Head of caudate nucleus (tissue), 42 donors: Measurements from ENCODE around the gene NFATC4.
"Not testable (repeated sequence)": the region's sequence is repeated elsewhere in the genome, so short reads cannot be mapped to it uniquely, and the experiment has no call there.

Experiments used
- DNase-seq, 42 donors: peaks; one replicate each; pipeline versions ENCODE4 v3.0.0 to v3.0.0-alpha.2; 2020 to 2021; ENCODE audit warnings: mixed read lengths in 7 of 42
- intact Hi-C: fragments of 100-400 bp; cut with DNase I; formaldehyde crosslinking; loops from one replicate; pipeline ENCODE4 v1.15.0; 2022

NFATC4 gene

DNA sequence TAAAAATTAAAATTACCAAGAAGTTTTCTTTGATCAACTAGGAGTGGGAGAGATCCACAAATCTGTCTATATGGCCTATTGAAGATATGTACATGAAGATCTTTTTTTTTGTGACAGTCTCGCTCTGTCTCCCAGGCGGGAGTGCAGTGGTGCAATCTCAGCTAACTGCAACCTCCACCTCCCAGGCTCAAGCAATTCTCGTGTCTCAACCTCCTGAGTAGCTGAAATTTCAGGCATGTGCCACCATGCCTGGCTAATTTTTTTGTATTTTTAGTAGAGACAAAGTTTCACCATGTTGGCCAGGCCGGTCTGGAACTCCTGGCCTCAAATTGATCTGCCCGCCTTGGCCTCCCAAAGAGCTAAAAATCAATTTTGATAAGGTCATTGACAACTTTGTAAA lies 4.6 kb upstream of the NFATC4 start:
- intact Hi-C loops = no loop called here
- no peak for DNase-seq

DNA sequence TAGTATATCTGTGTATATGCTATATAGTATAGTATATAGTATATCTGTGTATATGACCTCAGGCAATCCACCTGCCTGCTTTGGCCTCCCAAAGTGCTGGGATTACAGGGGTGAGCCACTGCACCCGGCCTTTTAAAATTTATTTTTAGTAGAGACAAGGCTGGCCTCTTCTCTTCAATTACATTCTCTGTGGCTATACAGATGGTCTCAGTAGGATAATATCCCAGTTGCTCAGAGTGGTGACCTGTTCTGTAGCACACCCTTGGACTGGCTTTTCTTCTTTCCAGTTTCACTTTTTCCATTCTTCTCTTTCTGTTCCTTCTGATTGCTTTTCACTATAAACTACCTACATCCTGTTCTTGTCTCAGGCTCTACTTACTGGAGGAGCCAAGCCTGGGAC lies 3.1 kb upstream of the NFATC4 start:
- DNase-seq = no peak
- intact Hi-C loops = no loop called here

DNA sequence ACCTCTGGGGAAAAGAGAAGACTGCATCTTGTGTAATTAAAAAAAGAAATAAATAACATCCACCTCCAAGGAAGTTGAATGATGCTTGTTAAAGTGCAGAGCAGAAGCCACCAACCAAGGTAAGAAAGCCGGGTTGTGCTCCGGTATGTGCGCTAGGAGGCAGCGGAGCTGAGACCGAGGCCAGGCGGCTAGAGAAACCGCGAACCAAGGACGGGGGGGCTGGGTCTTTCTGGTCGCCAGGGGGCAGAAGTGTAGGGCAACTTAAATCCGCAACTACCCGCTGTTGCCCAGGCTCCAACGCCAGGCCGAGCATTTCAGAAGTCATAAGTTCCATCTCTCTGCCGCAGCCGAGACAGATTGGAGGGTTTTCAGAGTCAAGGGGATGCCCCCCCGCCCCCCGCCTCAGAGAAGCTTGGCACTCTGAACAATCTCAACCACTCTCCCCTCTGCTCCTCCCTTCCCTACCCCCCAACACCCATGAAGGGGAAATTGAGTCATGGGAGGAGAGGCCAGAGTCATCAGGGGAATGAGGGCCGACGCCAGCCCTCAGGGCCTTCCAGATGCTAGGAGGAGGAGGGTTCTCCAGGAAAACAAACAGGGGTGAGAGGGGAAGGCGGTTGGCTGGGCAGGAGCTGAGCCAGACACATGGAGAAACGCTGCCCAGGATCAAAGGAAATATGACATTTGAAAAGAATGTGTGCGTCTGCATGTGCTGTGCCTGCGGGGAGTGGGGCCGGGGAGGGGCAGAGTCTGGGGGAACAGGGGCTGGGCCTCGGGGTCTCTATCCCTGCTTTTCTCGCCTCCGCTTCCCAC lies 2.2 kb upstream of the NFATC4 start:
- intact Hi-C loops = no loop called here
- DNase-seq = peak; percentile 16 to 79 (median 52)

DNA sequence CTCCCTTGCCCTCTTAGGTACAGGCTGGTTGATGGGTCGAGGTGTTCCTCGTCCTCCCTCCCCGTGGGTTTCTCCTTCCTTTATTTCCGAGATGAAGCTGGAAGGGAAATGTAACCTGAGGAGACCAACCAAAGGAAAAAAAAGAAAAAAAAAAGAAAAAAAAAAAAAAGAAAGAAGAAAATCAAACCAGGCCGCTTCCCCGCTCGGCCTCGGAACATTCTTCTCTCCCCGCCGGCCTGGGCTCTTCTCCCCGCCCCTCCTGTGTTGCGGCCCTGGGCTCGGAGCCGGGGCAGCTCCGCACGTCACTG lies 1.6 kb upstream of the NFATC4 start:
- intact Hi-C loops = no loop called here
- DNase-seq = peak in 2 of 42 donors; percentile 14 to 38

DNA sequence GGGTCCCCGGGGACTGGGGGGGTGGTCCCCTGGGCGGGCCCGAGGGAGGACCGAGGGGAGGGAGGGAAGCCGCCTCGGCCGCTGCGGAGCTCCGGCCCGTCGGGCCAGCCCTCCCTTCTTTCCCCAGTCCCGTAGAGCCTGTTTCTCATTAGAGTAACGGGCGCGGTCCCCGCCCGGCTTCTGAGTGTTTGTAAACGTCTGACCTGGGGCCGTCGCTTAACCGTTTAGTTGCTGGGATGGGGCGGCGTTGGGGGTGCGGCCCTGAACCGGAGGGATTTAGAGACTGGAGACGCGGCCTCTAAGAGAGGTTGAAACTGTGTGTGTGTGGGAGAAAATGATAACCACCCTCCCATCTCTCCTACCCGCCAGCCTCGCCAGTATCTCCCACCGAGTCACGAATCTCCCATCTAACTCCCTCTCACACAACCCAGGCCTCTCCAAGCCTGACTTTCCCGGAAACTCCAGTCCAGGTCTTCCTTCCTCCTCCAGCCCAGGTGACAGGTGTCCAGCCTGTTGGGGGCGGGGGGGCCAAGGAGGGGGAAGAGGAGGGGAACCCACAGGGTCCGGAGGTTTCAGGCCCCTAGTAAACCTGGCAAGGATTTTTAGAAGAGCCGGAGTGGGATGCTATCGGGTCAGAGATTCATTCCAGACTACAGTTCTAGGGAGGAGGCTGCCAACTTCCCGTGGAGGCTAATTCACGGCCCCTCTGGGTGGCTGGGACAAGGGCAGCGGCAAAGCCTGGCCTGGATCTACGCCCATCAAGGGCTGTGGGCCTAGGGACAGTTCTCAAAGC lies 1.1 kb upstream of the NFATC4 start:
- intact Hi-C loops = no loop called here
- DNase-seq = peak in 38 of 42 donors; percentile 6 to 76 (median 46)

DNA sequence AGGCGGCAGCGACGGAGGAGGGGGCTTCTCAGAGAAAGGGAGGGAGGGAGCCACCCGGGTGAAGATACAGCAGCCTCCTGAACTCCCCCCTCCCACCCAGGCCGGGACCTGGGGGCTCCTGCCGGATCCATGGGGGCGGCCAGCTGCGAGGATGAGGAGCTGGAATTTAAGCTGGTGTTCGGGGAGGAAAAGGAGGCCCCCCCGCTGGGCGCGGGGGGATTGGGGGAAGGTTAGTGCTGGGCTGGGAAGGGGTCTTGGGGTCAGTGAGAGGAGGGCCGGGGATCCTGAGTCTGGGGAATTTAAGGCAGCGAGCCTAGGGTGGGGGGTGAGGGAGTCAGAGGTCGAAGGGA lies 203 bp downstream of the NFATC4 start:
- DNase-seq = no peak
- intact Hi-C loops = no loop called here

DNA sequence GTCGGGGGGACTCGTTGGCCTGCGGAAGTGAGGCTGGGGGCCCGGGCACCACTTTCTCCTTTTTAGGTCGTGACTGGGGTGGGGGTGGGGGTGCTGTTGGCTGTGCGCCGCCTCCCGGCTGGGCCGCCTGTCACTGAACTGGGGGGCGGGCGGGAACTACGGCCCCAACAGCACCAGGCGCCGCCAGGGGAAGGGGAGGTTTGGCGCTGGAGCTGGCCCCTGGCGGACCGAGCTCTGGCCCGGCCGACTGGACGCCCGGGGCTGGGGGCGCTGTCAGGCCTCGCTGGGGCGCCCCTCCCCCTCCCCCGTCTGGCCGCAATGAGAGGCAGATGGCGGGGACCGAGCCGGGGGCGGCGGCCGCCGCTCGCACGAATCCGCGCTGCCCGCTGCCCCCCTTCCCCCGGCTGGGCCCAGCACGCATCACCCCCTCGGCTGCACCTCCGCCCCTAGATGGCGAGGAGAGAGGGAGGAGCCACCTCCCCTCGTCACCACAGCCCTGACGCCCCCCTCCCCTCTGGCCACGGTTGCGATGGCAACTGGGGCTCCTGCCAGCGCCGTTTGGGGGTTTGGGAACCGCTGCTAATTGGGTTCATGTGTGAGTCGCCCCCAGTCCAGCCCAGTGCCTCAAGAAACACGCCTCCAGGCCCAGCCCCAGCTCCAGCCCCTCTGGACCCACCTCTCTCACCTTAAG lies 723 bp downstream of the NFATC4 start:
- intact Hi-C loops = no loop called here
- peak in 27 of 42 donors; percentile 8 to 66 (median 32) for DNase-seq

DNA sequence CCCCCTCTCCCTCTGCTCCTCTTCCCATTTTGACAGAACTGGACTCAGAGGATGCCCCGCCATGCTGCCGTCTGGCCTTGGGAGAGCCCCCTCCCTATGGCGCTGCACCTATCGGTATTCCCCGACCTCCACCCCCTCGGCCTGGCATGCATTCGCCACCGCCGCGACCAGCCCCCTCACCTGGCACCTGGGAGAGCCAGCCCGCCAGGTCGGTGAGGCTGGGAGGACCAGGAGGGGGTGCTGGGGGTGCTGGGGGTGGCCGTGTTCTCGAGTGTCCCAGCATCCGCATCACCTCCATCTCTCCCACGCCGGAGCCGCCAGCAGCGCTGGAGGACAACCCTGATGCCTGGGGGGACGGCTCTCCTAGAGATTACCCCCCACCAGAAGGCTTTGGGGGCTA lies 1.5 kb downstream of the NFATC4 start:
- DNase-seq = no peak
- intact Hi-C loops = no loop called here

DNA sequence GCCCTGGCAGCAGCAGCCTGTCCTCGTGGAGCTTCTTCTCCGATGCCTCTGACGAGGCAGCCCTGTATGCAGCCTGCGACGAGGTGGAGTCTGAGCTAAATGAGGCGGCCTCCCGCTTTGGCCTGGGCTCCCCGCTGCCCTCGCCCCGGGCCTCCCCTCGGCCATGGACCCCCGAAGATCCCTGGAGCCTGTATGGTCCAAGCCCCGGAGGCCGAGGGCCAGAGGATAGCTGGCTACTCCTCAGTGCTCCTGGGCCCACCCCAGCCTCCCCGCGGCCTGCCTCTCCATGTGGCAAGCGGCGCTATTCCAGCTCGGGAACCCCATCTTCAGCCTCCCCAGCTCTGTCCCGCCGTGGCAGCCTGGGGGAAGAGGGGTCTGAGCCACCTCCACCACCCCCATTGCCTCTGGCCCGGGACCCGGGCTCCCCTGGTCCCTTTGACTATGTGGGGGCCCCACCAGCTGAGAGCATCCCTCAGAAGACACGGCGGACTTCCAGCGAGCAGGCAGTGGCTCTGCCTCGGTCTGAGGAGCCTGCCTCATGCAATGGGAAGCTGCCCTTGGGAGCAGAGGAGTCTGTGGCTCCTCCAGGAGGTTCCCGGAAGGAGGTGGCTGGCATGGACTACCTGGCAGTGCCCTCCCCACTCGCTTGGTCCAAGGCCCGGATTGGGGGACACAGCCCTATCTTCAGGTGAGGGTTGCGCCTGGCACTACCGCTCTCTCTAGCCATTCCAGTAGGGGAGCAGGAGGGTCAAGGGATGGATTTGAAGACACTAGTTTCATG lies 2.1 kb downstream of the NFATC4 start:
- intact Hi-C loops = no loop called here

DNA sequence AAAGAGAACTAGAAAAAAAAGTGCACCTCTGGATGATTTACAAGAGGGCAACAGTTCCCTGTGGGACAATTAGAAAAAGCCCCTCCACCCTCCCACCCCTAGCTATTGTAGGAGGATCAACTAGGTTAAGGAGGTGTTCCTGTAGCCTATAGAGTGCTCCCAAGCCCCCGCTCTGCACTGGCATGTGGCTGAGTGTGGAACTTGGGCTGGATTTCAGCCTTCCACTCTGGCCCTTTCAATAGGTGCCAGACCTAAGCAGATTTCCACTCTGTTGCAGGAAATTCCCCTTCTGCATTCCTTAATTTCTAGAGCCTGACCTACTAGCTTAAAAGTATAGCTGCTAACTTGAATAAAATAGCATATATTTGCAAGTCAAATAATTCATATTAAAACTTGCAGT lies 2.8 kb downstream of the NFATC4 start:
- intact Hi-C loops = no loop called here
- DNase-seq = no peak

More for the DNA sequence above, 2.1 kb downstream of the NFATC4 start:
- DNase-seq = no peak

DNA sequence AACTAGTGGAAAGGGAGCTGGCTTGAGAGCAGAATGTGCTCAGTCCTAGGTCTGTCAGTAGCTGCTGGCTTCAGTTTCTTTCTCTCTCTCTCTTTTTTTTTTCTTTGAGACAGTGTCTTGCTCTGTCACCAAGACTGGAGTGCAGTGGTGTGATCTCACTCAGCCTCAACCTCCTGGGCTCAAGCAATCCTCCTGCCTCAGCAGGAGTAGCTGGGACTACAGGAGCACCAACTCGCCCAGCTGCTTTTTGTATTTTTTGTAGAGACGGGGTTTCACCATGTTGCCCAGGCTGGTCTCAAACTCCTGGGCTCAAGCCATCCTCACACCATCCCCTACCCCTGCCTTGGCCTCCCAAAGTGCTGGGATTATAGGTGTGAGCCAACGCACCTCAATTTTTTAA lies 3.6 kb downstream of the NFATC4 start:
- DNase-seq, intact Hi-C loops: not testable (repeated sequence)

DNA sequence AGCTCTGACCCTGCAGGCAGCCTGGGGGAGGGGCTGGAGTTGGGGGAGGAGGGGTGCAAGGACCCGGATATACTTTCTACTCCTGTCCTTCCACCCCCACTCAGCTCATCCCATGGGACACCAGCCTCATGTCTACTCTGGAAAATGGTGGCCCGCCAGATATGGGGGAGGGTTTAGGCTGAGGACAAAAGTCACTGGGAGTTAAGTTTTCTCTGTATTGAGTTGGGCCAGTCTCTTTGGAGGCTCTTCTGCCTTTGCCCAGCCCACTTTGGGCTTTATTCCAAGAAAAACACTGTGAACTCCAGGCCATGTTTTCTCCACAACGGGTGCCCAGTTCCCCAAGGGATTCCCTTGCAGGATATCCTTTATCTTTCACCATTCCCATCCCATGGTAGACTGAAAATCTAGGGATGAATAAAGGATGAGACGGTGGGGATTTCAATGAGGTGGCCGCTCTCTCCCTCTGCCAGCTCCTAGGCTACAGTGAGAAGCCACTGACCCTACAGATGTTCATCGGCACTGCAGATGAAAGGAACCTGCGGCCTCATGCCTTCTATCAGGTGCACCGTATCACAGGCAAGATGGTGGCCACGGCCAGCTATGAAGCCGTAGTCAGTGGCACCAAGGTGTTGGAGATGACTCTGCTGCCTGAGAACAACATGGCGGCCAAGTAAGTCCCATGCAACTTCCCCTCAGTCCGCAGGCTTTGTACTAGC lies 4.9 kb downstream of the NFATC4 start:
- DNase-seq = no peak
- intact Hi-C loops = no loop called here

DNA sequence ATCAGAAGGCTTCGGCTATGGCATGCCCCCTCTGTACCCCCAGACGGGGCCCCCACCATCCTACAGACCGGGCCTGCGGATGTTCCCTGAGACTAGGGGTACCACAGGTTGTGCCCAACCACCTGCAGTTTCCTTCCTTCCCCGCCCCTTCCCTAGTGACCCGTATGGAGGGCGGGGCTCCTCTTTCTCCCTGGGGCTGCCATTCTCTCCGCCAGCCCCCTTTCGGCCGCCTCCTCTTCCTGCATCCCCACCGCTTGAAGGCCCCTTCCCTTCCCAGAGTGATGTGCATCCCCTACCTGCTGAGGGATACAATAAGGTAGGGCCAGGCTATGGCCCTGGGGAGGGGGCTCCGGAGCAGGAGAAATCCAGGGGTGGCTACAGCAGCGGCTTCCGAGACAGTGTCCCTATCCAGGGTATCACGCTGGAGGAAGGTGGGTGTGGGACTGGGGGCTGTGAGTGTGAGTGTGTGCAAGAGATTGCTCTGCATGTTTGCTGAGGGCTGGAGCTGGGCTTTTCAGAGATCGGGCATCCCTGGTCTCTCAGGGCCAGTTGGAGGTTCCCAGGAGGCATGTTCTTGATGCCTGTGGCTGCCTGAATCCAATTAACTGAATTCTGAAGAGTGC lies 8.6 kb downstream of the NFATC4 start:
- intact Hi-C loops = no loop called here

DNA sequence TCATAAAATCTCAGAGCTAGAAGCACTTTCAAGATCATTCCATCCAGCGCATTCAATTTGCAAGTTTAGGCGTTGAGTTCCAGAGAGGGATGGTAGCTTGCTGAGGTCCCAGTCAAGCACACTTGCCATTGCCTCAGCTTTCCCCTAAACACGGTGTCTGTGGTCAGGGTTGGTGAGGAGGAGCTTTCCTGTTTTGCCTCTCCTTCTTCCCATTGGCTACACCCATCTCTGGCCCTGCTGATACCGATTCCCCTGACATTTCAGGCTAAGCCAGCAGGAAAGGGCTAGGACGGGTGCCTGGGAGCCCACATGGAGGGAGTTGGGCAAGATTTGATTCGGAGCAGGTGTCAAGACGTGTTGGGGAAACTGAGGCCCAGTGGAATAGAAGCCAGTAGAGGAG lies 9.1 kb downstream of the NFATC4 start:
- DNase-seq = no peak
- intact Hi-C loops = no loop called here

More for the DNA sequence above, 8.6 kb downstream of the NFATC4 start:
- no peak for DNase-seq

DNA sequence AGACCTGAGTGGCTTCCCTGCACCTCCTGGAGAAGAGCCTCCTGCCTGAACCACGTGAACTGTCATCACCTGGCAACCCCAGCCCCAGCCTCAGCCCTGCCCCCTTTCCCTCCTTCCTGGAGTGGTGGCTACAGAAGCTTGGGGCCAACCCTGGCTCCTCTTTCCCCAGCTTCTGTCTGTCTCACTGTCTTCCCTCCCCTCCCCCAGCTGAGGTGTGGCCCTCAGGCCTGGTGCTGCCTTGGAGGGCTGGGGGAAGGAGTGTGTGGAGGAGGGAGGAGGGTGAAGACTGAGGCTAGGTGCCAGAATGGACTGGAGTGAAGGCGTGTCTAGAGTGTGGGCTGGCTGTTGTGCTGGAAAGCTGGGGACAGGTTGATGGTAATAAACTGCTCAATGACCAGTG lies 9.7 kb downstream of the NFATC4 start:
- intact Hi-C loops = no loop called here
- peak in 1 of 42 donors; percentile 8 for DNase-seq

DNA sequence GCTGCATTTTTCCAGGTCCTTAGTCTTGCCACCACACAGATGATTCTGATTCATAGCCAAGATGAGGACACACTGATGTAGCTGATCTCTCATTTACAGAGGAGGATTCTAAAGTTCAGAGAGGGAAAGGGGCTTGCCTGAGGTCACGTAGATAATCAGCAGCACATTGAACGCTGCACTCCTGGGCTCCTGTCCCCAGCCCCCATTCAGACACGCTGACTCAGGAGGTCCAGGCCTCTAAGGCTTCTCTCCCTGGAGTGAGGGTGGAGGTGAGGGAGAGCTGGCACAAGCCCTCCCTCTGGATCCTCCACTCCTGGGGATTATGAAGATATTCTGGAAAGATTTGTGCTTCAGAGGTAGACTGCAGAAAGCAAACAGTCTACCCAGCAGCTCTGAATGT lies 10.3 kb downstream of the NFATC4 start:
- DNase-seq = peak in 1 of 42 donors; percentile 12
- intact Hi-C loops = no loop called here

DNA sequence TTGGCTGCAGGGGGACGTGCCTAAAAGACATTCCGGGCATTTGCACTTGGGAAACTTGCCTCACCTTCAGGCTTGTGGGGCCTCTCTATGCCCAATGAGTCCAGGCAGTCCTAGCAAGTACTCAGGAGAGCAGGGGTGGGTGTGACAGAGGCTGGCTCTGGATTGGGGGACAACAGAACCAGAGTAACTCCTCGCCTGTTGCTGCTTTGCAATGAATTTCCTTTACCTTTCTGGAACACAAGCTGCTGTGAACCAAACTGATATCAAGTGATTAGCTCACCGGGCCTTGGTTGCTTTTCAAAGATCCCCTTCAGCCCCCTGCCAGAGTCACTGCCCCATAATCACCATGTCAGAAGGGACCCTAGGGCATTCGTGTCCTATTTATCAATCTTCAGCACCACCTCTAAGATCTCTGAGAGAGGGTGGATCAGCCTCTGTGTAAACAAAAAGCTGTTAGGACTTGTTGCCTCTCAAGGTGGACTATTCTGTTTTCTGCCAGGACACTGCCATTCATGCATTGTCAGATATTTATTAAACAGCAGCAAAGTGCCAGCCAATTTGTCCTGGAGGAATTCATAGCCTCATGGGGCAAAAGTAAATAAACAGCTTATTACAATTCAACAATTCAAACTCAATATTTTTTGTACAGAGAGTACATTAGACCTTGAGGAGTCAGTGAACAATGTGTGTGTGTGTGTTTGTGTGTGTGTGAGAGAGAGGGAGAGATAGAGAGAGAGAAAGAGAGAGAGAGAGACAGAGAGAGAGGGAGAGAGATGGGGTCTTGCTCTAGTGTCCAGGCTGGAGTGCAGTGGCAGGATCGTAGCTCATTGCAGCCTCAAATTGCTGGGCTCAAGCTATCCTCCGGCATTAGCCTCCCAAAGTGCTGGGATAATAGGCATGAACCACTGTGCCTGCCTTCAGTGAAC lies 11.3 kb downstream of the NFATC4 start:
- peak in 1 of 42 donors; percentile 21 for DNase-seq
- intact Hi-C loops = no loop called here
